Measurements from ENCODE around the gene MTMR6.

DNA sequence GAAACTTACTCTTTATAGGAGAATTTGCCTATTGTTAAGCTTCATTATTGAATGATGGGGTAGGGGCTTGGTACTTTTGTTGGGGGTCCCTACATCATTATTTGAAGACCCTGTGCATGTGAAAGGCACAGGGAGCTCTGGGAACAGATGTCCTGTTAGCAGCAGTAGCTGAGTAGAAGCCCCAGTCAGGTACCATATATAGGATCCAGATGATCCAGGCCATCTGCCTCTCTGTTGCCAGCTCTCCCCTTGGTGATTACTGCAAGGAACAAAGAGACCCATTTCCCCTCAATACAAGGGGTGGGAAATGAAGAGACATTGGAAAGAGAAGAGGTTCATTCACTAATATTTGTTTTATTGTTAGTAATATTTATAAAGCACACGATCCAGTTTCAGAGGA, 4.4 kb upstream of the MTMR6 start:
- TF ChIP-seq, protein P1, sequence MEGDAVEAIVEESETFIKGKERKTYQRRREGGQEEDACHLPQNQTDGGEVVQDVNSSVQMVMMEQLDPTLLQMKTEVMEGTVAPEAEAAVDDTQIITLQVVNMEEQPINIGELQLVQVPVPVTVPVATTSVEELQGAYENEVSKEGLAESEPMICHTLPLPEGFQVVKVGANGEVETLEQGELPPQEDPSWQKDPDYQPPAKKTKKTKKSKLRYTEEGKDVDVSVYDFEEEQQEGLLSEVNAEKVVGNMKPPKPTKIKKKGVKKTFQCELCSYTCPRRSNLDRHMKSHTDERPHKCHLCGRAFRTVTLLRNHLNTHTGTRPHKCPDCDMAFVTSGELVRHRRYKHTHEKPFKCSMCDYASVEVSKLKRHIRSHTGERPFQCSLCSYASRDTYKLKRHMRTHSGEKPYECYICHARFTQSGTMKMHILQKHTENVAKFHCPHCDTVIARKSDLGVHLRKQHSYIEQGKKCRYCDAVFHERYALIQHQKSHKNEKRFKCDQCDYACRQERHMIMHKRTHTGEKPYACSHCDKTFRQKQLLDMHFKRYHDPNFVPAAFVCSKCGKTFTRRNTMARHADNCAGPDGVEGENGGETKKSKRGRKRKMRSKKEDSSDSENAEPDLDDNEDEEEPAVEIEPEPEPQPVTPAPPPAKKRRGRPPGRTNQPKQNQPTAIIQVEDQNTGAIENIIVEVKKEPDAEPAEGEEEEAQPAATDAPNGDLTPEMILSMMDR (IDR thresholded peaks at IDR 0.05; ENCODE audit: low read length), result no peak
- TF ChIP-seq EZH2 (IDR thresholded peaks at IDR 0.05; ENCODE audit: borderline replicate concordance, low read length), result no peak

Data from OCI-LY1 (cell line).